HL-60 (cell line): ENCODE measurements around the gene ASPSCR1.

ENCODE experiments used
- POLR2AphosphoS5 ChIP-seq: IDR thresholded peaks from 2 replicates; pipeline ENCODE4 v1.6.1; 2012; ENCODE audit warnings: low read depth
- TF ChIP-seq, protein P1 (sequence below): IDR thresholded peaks from one replicate; pipeline ENCODE4 v1.5.1; 2011; ENCODE audit warnings: low read length, control low read depth, inconsistent platforms; ENCODE audit not compliant: insufficient read depth
- TF ChIP-seq, protein P2 (sequence below): IDR thresholded peaks from 2 replicates; pipeline ENCODE4 v1.6.1; 2012; ENCODE audit warnings: low read depth; ENCODE audit not compliant: insufficient replicate concordance

DNA sequence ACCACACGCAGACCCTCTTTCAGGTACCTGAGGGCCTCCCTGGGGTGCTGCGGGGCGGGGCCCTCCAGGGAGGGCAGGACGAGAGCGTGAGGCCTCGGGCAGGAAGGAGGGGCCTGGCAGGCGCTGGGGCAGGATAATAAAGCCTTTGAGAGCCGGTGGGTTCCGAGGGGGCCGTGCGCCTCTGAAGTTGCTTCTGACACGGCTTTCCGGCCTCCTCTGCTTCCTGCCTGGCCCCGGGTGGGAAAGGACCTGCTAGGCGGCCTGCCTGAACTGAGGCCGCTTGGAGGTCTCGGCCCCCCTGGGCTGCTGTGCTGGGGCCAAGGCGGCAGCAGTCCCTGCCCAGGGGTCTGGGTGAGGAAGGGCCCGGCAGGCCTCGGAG lies 34.8 kb downstream of the ASPSCR1 start:
- TF ChIP-seq, protein P1, sequence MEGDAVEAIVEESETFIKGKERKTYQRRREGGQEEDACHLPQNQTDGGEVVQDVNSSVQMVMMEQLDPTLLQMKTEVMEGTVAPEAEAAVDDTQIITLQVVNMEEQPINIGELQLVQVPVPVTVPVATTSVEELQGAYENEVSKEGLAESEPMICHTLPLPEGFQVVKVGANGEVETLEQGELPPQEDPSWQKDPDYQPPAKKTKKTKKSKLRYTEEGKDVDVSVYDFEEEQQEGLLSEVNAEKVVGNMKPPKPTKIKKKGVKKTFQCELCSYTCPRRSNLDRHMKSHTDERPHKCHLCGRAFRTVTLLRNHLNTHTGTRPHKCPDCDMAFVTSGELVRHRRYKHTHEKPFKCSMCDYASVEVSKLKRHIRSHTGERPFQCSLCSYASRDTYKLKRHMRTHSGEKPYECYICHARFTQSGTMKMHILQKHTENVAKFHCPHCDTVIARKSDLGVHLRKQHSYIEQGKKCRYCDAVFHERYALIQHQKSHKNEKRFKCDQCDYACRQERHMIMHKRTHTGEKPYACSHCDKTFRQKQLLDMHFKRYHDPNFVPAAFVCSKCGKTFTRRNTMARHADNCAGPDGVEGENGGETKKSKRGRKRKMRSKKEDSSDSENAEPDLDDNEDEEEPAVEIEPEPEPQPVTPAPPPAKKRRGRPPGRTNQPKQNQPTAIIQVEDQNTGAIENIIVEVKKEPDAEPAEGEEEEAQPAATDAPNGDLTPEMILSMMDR: no peak
- TF ChIP-seq POLR2AphosphoS5: no peak
- TF ChIP-seq, protein P2, sequence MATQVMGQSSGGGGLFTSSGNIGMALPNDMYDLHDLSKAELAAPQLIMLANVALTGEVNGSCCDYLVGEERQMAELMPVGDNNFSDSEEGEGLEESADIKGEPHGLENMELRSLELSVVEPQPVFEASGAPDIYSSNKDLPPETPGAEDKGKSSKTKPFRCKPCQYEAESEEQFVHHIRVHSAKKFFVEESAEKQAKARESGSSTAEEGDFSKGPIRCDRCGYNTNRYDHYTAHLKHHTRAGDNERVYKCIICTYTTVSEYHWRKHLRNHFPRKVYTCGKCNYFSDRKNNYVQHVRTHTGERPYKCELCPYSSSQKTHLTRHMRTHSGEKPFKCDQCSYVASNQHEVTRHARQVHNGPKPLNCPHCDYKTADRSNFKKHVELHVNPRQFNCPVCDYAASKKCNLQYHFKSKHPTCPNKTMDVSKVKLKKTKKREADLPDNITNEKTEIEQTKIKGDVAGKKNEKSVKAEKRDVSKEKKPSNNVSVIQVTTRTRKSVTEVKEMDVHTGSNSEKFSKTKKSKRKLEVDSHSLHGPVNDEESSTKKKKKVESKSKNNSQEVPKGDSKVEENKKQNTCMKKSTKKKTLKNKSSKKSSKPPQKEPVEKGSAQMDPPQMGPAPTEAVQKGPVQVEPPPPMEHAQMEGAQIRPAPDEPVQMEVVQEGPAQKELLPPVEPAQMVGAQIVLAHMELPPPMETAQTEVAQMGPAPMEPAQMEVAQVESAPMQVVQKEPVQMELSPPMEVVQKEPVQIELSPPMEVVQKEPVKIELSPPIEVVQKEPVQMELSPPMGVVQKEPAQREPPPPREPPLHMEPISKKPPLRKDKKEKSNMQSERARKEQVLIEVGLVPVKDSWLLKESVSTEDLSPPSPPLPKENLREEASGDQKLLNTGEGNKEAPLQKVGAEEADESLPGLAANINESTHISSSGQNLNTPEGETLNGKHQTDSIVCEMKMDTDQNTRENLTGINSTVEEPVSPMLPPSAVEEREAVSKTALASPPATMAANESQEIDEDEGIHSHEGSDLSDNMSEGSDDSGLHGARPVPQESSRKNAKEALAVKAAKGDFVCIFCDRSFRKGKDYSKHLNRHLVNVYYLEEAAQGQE: no peak
